VCaP (cell line): ENCODE results near the gene EPG5.

ENCODE experiments used
- H3K27ac ChIP-seq: fragments of 450-650 bp; 2 replicates; pipeline ENCODE4 v1.5.1; 2017
- CTCF ChIP-seq: fragments of 450-650 bp; conservative IDR thresholded peaks from 2 replicates; pipeline ENCODE4 v1.5.1; 2017; ENCODE audit warnings: mild to moderate bottlenecking, moderate library complexity

EPG5 gene

GRCh38 chr18:45864081-45864480 lies 103.0 kb downstream of the EPG5 start:
- no peak for TF ChIP-seq CTCF
- H3K27ac ChIP-seq, result no peak overlapping the region

- TF ChIP-seq CTCF, result no peak
Measured at GRCh38 chr18:45863469-45863868, 103.7 kb downstream of the EPG5 start.

GRCh38 chr18:45861926-45862325 lies 105.2 kb downstream of the EPG5 start:
- no peak overlapping the region for H3K27ac ChIP-seq
- TF ChIP-seq CTCF, result no peak

More at GRCh38 chr18:45863469-45863868, 103.7 kb downstream of the EPG5 start:
- no peak overlapping the region for H3K27ac ChIP-seq

- TF ChIP-seq CTCF, result no peak
- no peak overlapping the region for H3K27ac ChIP-seq
Measured at GRCh38 chr18:45860971-45861370, 106.2 kb downstream of the EPG5 start.

- TF ChIP-seq CTCF, result no peak
- no peak overlapping the region for H3K27ac ChIP-seq
Measured at GRCh38 chr18:45860492-45860891, 106.6 kb downstream of the EPG5 start.

- no peak for TF ChIP-seq CTCF
Measured at GRCh38 chr18:45859334-45859733, 107.8 kb downstream of the EPG5 start.

GRCh38 chr18:45856531-45856930 lies 110.6 kb downstream of the EPG5 start:
- no peak for TF ChIP-seq CTCF
- H3K27ac ChIP-seq, result no peak overlapping the region

More at GRCh38 chr18:45859334-45859733, 107.8 kb downstream of the EPG5 start:
- no peak overlapping the region for H3K27ac ChIP-seq
